Upper lobe of left lung (tissue), 4 donors: Measurements from ENCODE around the gene RFT1.

Source experiments
- CTCF ChIP-seq, 6 experiments: fragments of 450-650 bp in 4 of 6; fragments of 200-600 bp in 2 of 6; sonication (generic) in 2 of 6; IDR thresholded peaks; one replicate each; pipeline ENCODE4 v1.5.1; 2016 to 2019; ENCODE audit warnings: antibody characterized with exemption in 6 of 6
- EP300 ChIP-seq, 4 donors: sonication (generic); formaldehyde crosslinking; IDR thresholded peaks; one replicate each; pipeline ENCODE4 v1.5.1; 2017; ENCODE audit warnings: antibody characterized with exemption in 4 of 4, control low read depth in 2 of 4
- POLR2A ChIP-seq, 4 donors: fragments of 450-650 bp; IDR thresholded peaks; one replicate each; pipeline ENCODE4 v1.5.1; 2016 to 2017; ENCODE audit warnings: antibody characterized with exemption in 4 of 4, mild to moderate bottlenecking in 2 of 4
- POLR2AphosphoS5 ChIP-seq, 2 donors: sonication (generic); formaldehyde crosslinking; IDR thresholded peaks; one replicate each; pipeline ENCODE4 v1.5.1; 2017; ENCODE audit warnings: antibody characterized with exemption in 2 of 2

GRCh38 chr3:53084310-53085001, 45.8 kb downstream of the RFT1 start:
- no peak for TF ChIP-seq CTCF (IDR thresholded peaks at IDR 0.05)
- TF ChIP-seq EP300 (IDR thresholded peaks at IDR 0.05): no peak
- TF ChIP-seq POLR2AphosphoS5 (IDR thresholded peaks at IDR 0.05): no peak
- TF ChIP-seq POLR2A (IDR thresholded peaks at IDR 0.05): no peak
